Heart left ventricle (tissue), 16 donors: Measurements from ENCODE around the gene BOK. TPM values are rescaled to one million over a fixed set of nuclear protein-coding genes. Genes with fewer than 3 reads are reported as not detected.
A peak's percentile ranks its signal among the peaks of the same experiment; 100 is the strongest.
"Not testable (repeated sequence)": the region's sequence is repeated elsewhere in the genome, so short reads cannot be mapped to it uniquely, and the experiment has no call there.

Experiments used
- ATAC-seq, 4 donors: fragments of 200-7000 bp; cut with Tn5 transposase; one replicate each; pipeline ENCODE4 v1.9.1; 2020 to 2022; ENCODE audit warnings: moderate library complexity in 4 of 4, mild to moderate bottlenecking in 3 of 4, moderate number of reproducible peaks in 1 of 4
- DNase-seq, 5 donors: peaks; one replicate each; pipeline ENCODE4 v3.0.0-alpha.2; 2020
- H3K27ac ChIP-seq, 12 donors: fragments of 200-600 bp; sonication (generic) in 4 of 12; one replicate each; pipeline versions ENCODE4 v1.5.0 to v1.8.0; 2016 to 2022; ENCODE audit warnings: mild to moderate bottlenecking in 2 of 12
- H3K27me3 ChIP-seq, 9 donors: fragments of 200-600 bp; sonication (generic) in 2 of 9; one replicate each; pipeline versions ENCODE4 v1.5.1 to v1.8.0; 2016 to 2022; ENCODE audit warnings: mild to moderate bottlenecking in 3 of 9
- H3K36me3 ChIP-seq, 9 donors: fragments of 200-600 bp; sonication (generic) in 2 of 9; one replicate each; pipeline versions ENCODE4 v1.5.0 to v1.8.0; 2018 to 2022; ENCODE audit warnings: mild to moderate bottlenecking in 2 of 9
- H3K4me1 ChIP-seq, 12 donors: fragments of 200-600 bp; sonication (generic) in 4 of 12; one replicate each; pipeline versions ENCODE4 v1.5.0 to v1.8.0; 2016 to 2022; ENCODE audit warnings: mild to moderate bottlenecking in 3 of 12
- H3K4me3 ChIP-seq, 12 donors: fragments of 200-600 bp; sonication (generic) in 4 of 12; one replicate each; pipeline versions ENCODE4 v1.5.0 to v1.8.0; 2017 to 2022; ENCODE audit warnings: mild to moderate bottlenecking in 9 of 12, moderate library complexity in 4 of 12
- H3K9me3 ChIP-seq, 12 donors: fragments of 200-600 bp; sonication (generic) in 4 of 12; one replicate each; pipeline versions ENCODE4 v1.5.0 to v1.8.0; 2016 to 2022; ENCODE audit warnings: mild to moderate bottlenecking in 1 of 12
- CTCF ChIP-seq, 12 donors: fragments of 200-600 bp; sonication (generic) in 4 of 12; IDR thresholded peaks; one replicate each; pipeline versions ENCODE4 v1.5.0 to v1.8.0; 2018 to 2022; ENCODE audit warnings: antibody characterized with exemption in 12 of 12, mild to moderate bottlenecking in 5 of 12
- POLR2A ChIP-seq, 2 donors: fragments of 450-650 bp; IDR thresholded peaks; one replicate each; pipeline ENCODE4 v1.6.1; 2017; ENCODE audit warnings: antibody characterized with exemption in 2 of 2, mild to moderate bottlenecking in 2 of 2, moderate library complexity in 2 of 2
- WGBS, 4 donors: extraction: QIAGEN DNeasy Blood & Tissue Kit in 2 of 4; methylation state at CpG; one replicate each; pipeline versions ENCODE4 v1.1.5 to v1.1.7; 2013 to 2018; 5-methylcytosine and 5-hydroxymethylcytosine counted together
- intact Hi-C, 10 donors: fragments of 100-400 bp; cut with DNase I; formaldehyde crosslinking; loops; one replicate each; pipeline versions ENCODE4 v1.11.1 to v1.14.2; 2022
- polyA plus RNA-seq, 2 donors: library from polyadenylated mRNA; stranded (reverse); fragments of 200-250 nt; gene quantifications; one replicate each; pipeline ENCODE4 v1.2.3, GENCODE V29; 2013
- total RNA-seq, 9 donors: library from RNA; depleted of rRNA in 2 of 9; stranded (reverse); fragments of >200 nt in 2 of 9; fragmentation: NEBNext Ultra II Directional in 3 of 9; extraction: Animal tissue kit (Norgen Biotek cat#: 25700) in 3 of 9; gene quantifications; one replicate each; pipeline versions ENCODE4 v1.1.0 to v1.2.4, GENCODE V29; 2016 to 2023
- donor health status: ischemic (EF 13 %, LVEDD 7.1; RV severe dilation, severe dysfunction).
- donor health status: healthy with polysubstance abuse.
- donor health status: DM: no; HTN: yes; CAD: no.
- donor health status: DM: no; HTN: no; CAD: no.
- donor health status: ischemic (EF 25% LVEDD 6.9; RV normal size, moderate dysfunction).
- donor health status: ischemic (EF 25% LVEDD 5.7; RV mildly dilated, moderate dysfunction).
- donor health status: healthy.
- donor health status: DM: yes; HTN: yes; CAD: no.
- donor health status: ischemic (EF 35%, LVEDD 5.7; RV mildly dilated, moderate dysfunction).
- donor health status: nonischemic (EF 11% LVEDD 7.7; RV severe dilation, severe dysfunction).
- donor health status: DM: yes; HTN: yes; CAD: no.
- donor health status: PGD.
- donor health status: ischemic (EF 29% LVEDD 5.4; RV normal size, mild dysfunction).
- donor health status: nonischemic (EF 23%, LVEDD 6.1; RV moderate dilation, normal function).

The BOK gene
- total and polyA plus RNA-seq, 11 donors, result 1.4 to 22.3 (median 8.4) TPM

GRCh38 chr2:241586564-241587264, 28.2 kb downstream of the BOK start:
- H3K4me3 ChIP-seq, result no peak overlapping the region
- 95 to 98% (median 95%) methylated on average over 2 of the region's 2 CpGs for WGBS, 4 donors
- H3K27ac ChIP-seq, result no peak overlapping the region
- ATAC-seq (no peak), DNase-seq (no peak)
- TF ChIP-seq CTCF (IDR thresholded peaks at IDR 0.05), result no peak
- TF ChIP-seq POLR2A (IDR thresholded peaks at IDR 0.05), result no peak
- H3K36me3 ChIP-seq, result peaks cover 0 to 80% (median 40%) of the 10 kb centered on the region in 9 donors
- H3K4me1 ChIP-seq, result no peaks in the 10 kb centered on the region
- H3K9me3 ChIP-seq, result peaks cover 0 to 44% (median 18%) of the 10 kb centered on the region in 12 donors
- H3K27me3 ChIP-seq, result no peaks in the 10 kb centered on the region
- intact Hi-C loops, result no loop called here

- H3K4me3 ChIP-seq, H3K27me3 ChIP-seq, H3K4me1 ChIP-seq, DNase-seq, H3K27ac ChIP-seq: not testable (repeated sequence)
- 70 to 83% (median 77%) methylated on average over 17 of the region's 17 CpGs for WGBS, 4 donors
- Histone ChIP-seq H3K9me3 (peaks cover 0 to 44% (median 18%) of the 10 kb centered on the region in 12 donors), H3K36me3 (peaks cover 0 to 73% (median 30%) of the 10 kb centered on the region in 9 donors)
- intact Hi-C loops, result loop anchor here in 1 of 10 donors (5.0 kb wide), 1 partner anchor 78 kb away; no protein-coding TSS in a partner anchor
- ATAC-seq, result peak in 1 of 4 donors; percentile 67
Measured at GRCh38 chr2:241589863-241590262, 31.3 kb downstream of the BOK start.

GRCh38 chr2:241590496-241591455, 32.2 kb downstream of the BOK start:
- H3K4me3 ChIP-seq, DNase-seq, ATAC-seq, H3K27me3 ChIP-seq, H3K4me1 ChIP-seq: not testable (repeated sequence)
- intact Hi-C loops, result loop anchor here in 1 of 10 donors (5.0 kb wide), 1 partner anchor 78 kb away; no protein-coding TSS in a partner anchor
- Histone ChIP-seq H3K9me3 (peaks cover 0 to 36% (median 18%) of the 10 kb centered on the region in 12 donors), H3K27ac (peak overlapping the region in 1 of 12 donors; percentile 15), H3K36me3 (peaks cover 0 to 73% (median 38%) of the 10 kb centered on the region in 9 donors)
- WGBS, 4 donors, result 82 to 90% (median 85%) methylated on average over 32 to 33 of the region's 33 CpGs

- no peak for DNase-seq
- H3K9me3 ChIP-seq, result peaks cover 0 to 21% (median 6%) of the 10 kb centered on the region in 12 donors
- peak in 1 of 4 donors; percentile 49 for ATAC-seq
- WGBS, 4 donors, result 88 to 94% (median 91%) methylated on average over 14 to 18 of the region's 18 CpGs
- H3K4me3 ChIP-seq, result no peak overlapping the region
- intact Hi-C loops, result loop anchor here in 1 of 10 donors (5.0 kb wide), 1 partner anchor 80 kb away; no protein-coding TSS in a partner anchor
- H3K4me1 ChIP-seq, result no peaks in the 10 kb centered on the region
- TF ChIP-seq POLR2A (IDR thresholded peaks at IDR 0.05), result no peak
- no peak for TF ChIP-seq CTCF (IDR thresholded peaks at IDR 0.05)
- no peaks in the 10 kb centered on the region for H3K27me3 ChIP-seq
- no peak overlapping the region for H3K27ac ChIP-seq
- H3K36me3 ChIP-seq, result peaks cover 0 to 72% (median 41%) of the 10 kb centered on the region in 9 donors
Measured at GRCh38 chr2:241592126-241592845, 33.7 kb downstream of the BOK start.
